Activated CD8-positive, alpha-beta memory T cell treated with anti-CD3 and anti-CD28 coated beads, Interleukin-2, amount 10 ng/mL, durations not matched to agents 7 days and 5 days (primary cell): Measurements from ENCODE around the gene KLHL35. TPM values are rescaled to one million over a fixed set of nuclear protein-coding genes. Genes with fewer than 3 reads are reported as not detected.
A peak's percentile ranks its signal among the peaks of the same experiment; 100 is the strongest.

Experiments used
- ATAC-seq: fragments of 150-1000 bp; cut with Tn5 transposase; one replicate; pipeline ENCODE4 v1.10.0; 2021; ENCODE audit warnings: moderate library complexity
- CTCF ChIA-PET: fragments of 350-600 bp; sonication (Branson Sonifier 250); formaldehyde crosslinking; loops from one replicate; lab custom pipeline; 2021; ENCODE audit warnings: antibody characterized with exemption; lab: Charles Lee
- DNase-seq: peaks from one replicate; pipeline ENCODE4 v3.0.0-alpha.2; 2020
- H3K27ac Mint-ChIP-seq: one replicate; pipeline ENCODE4 v1.8.0; 2021; ENCODE audit warnings: mild to moderate bottlenecking, mixed read lengths
- H3K27me3 Mint-ChIP-seq: one replicate; pipeline ENCODE4 v1.8.0; 2021; ENCODE audit warnings: mixed read lengths
- H3K36me3 Mint-ChIP-seq: one replicate; pipeline ENCODE4 v1.8.0; 2021; ENCODE audit warnings: mild to moderate bottlenecking, mixed read lengths
- H3K4me1 Mint-ChIP-seq: one replicate; pipeline ENCODE4 v1.8.0; 2021; ENCODE audit warnings: mixed read lengths
- H3K4me3 Mint-ChIP-seq: one replicate; pipeline ENCODE4 v1.8.0; 2021; ENCODE audit warnings: mild to moderate bottlenecking, moderate library complexity, mixed read lengths
- H3K9me3 Mint-ChIP-seq: one replicate; pipeline ENCODE4 v1.8.0; 2022; ENCODE audit warnings: low read depth, mixed read lengths
- total RNA-seq, 2 experiments: library from RNA; stranded (reverse); gene quantifications; one replicate each; pipeline ENCODE4 v1.2.3, GENCODE V29; 2021

KLHL35 gene
- total RNA-seq, 2 experiments from 2014 or later = 0.47 TPM; not detected in 1

DNA sequence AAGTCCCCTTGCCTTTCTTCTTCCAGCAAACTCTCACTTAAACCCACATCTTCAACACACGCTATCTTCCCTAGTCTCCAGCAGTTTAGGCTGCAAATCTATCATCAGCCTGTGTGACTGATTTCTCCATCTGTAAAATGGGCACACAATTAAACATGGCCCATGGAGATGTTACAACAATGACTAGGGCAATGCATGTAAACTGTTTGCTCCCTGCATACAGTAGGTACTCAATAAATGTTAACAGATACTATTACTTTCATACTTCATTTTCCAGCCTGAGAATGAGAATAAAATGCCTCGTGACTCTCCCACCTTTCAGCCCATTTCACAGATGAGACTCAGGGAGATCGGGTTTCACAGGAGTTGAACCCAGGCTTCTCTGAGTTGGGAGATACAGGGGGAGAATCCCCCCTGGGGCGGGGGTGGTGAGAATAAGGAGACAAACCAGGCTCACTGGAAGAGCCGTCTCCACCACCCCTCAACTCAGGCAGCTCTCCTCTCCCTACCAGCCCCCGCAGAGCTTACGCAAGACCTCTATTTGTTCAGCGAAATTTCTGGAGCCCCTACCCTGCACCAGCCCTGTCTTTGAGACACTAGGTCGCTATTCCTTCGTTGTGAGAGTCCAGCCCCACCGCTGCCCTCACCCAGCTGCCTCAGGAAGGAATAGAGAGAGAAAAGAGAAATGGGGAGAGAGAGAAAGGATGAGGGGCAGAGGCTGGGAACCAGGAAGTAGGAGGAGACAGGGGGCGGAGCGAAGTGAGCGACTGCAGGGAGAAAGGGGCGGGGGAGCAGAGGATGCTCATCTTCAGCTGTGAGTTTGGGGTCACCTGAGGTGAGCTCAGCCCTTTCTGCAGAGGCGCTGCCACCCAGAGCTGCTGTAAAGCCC, 42.1 kb upstream of the KLHL35 start:
- Mint-ChIP-seq H3K27me3 (no peaks in the 10 kb centered on the region), H3K36me3 (no peaks in the 10 kb centered on the region), H3K4me3 (peak overlapping the region; percentile 69), H3K9me3 (no peaks in the 10 kb centered on the region), H3K4me1 (peaks cover 35% of the 10 kb centered on the region), H3K27ac (peak overlapping the region; percentile 97)
- peak; percentile 92 for ATAC-seq
- peak; percentile 95 for DNase-seq
- CTCF ChIA-PET = interaction anchor here (0.7 to 2.2 kb wide), 13 partner anchors 11 to 123 kb away, joined by 3 to 17 read pairs (median 4); partner anchors contain the start of gene GDPD5

DNA sequence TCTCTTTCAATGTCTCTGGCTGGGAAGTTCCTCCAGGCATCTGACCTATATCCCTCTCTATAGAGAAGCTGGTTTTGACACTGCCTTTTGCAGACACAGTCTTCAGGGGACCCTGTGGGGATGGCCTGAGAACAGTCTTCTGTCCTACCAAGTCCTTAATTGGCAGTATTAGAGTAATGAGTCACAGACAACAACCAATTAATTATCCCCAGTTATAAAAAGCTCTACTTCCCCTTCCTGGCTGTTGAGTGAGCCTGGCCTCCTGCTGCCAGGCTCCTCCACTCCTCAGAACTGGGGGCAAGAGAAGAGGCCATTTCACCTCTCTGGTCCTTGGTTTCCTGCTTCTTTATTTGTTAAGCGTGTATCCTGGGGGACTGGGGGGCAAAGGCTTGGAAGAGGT, 41.2 kb upstream of the KLHL35 start:
- H3K27me3 Mint-ChIP-seq = no peaks in the 10 kb centered on the region
- DNase-seq = no peak
- H3K9me3 Mint-ChIP-seq = no peaks in the 10 kb centered on the region
- H3K4me1 Mint-ChIP-seq = peaks cover 35% of the 10 kb centered on the region
- no peaks in the 10 kb centered on the region for H3K36me3 Mint-ChIP-seq
- no peak for ATAC-seq
- H3K27ac Mint-ChIP-seq = peak overlapping the region; percentile 35
- CTCF ChIA-PET = no interaction called here
- H3K4me3 Mint-ChIP-seq = no peak overlapping the region

DNA sequence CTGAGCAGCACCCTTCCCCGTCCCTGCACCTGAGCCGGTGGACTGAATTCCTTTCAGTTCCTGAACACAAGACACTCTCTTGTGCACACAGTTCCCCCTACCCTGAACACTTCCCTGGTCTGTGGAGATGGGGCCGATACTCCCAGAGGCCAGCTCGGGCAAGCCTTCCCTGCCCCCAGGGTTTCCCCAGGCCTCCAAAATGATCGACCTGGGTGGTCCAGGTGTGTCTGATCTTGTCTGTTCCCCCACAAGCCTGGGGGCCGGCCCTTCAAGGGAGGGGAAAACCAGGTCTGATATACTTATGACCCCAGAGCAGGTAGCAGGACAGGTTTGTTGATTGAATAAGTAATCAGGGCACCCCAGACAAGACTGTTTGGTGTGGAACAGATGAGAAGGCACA, 40.7 kb upstream of the KLHL35 start:
- Mint-ChIP-seq H3K9me3 (no peaks in the 10 kb centered on the region), H3K27ac (no peak overlapping the region), H3K36me3 (no peaks in the 10 kb centered on the region), H3K27me3 (no peaks in the 10 kb centered on the region), H3K4me1 (peaks cover 37% of the 10 kb centered on the region), H3K4me3 (no peak overlapping the region)
- no peak for ATAC-seq
- CTCF ChIA-PET = no interaction called here
- DNase-seq = no peak

DNA sequence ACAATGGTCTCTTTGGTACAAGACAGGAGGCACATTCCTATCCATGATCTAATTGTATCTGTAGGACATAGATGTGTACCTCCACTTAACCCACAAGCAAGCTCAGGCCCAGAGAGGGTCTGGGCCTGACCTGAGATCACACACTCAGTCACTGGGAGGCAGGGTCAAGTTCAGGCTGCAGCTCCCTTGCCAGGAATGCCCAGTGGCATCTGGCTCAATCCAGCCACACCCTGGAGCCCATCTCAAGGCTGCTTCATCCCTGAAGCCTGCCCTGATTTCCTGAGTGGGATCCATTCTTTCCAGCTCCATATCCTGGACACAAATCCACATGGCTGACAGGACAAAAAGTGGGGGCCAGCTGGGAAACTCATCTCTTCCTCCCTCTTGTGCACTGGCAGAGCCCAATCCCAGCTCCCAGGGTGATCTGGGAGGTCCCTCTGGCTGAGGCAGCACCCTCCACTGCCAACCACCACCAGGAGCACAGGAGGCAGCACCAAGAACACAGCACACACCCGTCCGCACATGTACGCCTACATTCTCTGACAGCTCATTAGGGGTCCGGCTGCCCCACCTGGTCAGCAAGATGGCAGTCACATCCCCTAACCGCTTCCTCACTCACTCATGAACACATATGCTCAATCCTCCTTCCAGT, 39.2 kb upstream of the KLHL35 start:
- no peaks in the 10 kb centered on the region for H3K9me3 Mint-ChIP-seq
- no peaks in the 10 kb centered on the region for H3K27me3 Mint-ChIP-seq
- ATAC-seq = no peak
- DNase-seq = no peak
- no peak overlapping the region for H3K4me3 Mint-ChIP-seq
- H3K4me1 Mint-ChIP-seq = peaks cover 33% of the 10 kb centered on the region
- no peak overlapping the region for H3K27ac Mint-ChIP-seq
- CTCF ChIA-PET = interaction anchor here (0.6 to 1.6 kb wide), 4 partner anchors 20 to 54 kb away, joined by 3 read pairs; partner anchors contain the start of genes GDPD5 and KLHL35
- no peaks in the 10 kb centered on the region for H3K36me3 Mint-ChIP-seq

DNA sequence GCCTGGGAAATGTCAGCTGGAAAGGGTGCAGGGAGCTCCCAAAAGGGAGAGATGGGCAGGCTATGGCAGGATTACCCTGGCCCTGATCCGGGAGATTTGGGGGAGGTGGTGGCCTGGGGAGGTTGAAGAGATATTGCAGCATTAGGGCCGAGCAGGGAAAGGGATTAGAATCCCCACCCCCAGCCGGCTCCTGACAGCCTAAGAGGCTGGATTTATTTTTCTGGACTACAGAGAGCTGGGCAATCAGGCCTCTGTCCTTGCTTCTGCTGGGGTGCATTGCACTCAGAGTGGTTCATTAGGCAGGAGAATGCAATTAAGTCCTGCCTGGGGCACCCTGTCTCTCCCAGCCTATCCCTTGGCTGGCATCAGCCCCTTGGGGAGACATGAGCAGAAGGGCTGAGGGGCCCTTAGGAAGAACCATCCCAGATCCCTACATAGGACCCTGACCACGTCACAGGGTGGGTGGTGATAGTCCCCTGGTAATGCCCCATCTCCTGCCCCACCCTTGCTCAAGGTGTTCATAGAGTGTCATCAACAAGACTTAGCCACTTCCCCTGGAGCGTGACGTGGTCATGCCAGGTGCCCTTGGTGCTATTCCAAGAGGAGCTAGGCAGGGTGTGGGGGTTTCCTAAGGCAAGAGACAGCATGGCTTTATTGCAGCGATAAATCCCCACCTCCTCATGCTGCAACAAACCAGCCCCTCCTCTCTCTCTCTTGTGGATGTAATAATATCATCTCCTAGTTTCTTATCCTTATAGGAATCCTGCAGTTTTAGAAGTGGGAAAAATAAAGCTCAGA, 38.4 kb upstream of the KLHL35 start:
- CTCF ChIA-PET = interaction anchor here (0.8 to 1.6 kb wide), 5 partner anchors 17 to 55 kb away, joined by 3 read pairs; partner anchors contain the start of genes GDPD5 and KLHL35
- ATAC-seq = no peak
- no peak for DNase-seq
- H3K4me1 Mint-ChIP-seq = peaks cover 26% of the 10 kb centered on the region
- H3K9me3 Mint-ChIP-seq = no peaks in the 10 kb centered on the region
- no peaks in the 10 kb centered on the region for H3K36me3 Mint-ChIP-seq
- no peak overlapping the region for H3K27ac Mint-ChIP-seq
- H3K4me3 Mint-ChIP-seq = no peak overlapping the region
- H3K27me3 Mint-ChIP-seq = no peaks in the 10 kb centered on the region

DNA sequence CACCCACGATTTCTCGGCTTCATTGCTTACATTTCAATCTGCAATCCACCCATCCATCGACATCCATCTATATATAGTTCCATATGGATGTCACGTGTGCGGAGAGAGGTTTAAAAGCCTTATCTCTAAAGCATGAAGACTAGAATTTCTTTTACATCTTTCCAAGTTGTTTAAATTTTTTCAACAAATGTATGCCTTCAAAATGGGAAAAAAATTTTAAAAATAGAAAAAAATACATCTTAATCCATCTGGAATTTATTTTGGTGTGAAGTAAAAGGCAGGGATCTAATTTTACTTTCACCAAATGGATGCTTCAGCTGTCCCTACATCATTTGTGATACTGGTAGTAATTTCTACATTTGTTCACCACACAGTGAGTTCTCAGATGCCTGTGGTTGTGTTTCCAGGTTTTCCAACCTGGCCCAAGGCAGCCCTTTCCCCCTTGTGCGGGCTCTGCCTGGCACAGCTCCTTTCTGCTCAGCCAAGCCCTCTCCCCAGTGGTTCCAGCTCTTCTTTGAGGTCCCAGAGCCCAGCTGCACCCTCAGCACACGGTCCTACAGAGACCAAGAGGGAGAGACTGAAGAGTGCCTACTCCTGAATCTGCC, 37.6 kb upstream of the KLHL35 start:
- DNase-seq (no peak), ATAC-seq (no peak)
- Mint-ChIP-seq H3K9me3 (no peaks in the 10 kb centered on the region), H3K36me3 (no peaks in the 10 kb centered on the region), H3K27me3 (no peaks in the 10 kb centered on the region), H3K4me1 (peaks cover 18% of the 10 kb centered on the region), H3K27ac (no peak overlapping the region), H3K4me3 (no peak overlapping the region)
- CTCF ChIA-PET = interaction anchor here (1.0 to 1.6 kb wide), 4 partner anchors 16 to 55 kb away, joined by 3 read pairs; partner anchors contain the start of gene KLHL35

DNA sequence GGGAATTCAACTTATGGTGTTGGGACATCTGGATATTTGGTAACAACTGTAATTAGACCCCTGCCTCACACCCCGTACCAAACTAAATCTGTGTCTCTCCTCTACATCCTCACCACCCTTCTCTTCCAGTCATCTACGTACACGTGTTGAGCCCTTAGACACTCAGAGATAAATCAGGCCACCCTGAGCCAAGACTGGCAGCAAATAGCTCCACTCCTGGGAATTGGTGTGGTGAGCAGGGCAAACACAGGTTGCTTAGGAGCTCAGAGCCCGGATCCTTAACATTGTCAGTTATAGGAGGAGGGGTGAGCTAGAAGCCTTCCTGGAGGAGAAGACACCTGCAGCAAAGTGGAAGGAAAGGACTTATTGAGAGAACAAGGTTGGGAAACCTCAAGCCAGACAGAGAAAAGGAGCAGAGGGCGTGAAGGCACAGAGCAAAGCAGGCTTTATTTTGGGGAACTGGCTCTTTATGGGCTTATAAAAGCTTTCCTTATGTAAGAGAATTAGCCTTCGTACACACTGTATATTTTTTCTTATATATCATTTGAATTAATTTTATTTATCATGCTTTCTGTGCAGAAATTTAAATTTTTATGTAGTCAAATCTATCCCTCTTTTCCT, 36.9 kb upstream of the KLHL35 start:
- peaks cover 11% of the 10 kb centered on the region for H3K4me1 Mint-ChIP-seq
- no peaks in the 10 kb centered on the region for H3K9me3 Mint-ChIP-seq
- CTCF ChIA-PET = interaction anchor here (1.0 kb wide), 1 partner anchor 55 kb away, joined by 3 read pairs; no protein-coding TSS in a partner anchor
- ATAC-seq (no peak), DNase-seq (no peak)
- H3K27ac Mint-ChIP-seq = no peak overlapping the region
- H3K36me3 Mint-ChIP-seq = no peaks in the 10 kb centered on the region
- H3K27me3 Mint-ChIP-seq = no peaks in the 10 kb centered on the region
- H3K4me3 Mint-ChIP-seq = no peak overlapping the region

DNA sequence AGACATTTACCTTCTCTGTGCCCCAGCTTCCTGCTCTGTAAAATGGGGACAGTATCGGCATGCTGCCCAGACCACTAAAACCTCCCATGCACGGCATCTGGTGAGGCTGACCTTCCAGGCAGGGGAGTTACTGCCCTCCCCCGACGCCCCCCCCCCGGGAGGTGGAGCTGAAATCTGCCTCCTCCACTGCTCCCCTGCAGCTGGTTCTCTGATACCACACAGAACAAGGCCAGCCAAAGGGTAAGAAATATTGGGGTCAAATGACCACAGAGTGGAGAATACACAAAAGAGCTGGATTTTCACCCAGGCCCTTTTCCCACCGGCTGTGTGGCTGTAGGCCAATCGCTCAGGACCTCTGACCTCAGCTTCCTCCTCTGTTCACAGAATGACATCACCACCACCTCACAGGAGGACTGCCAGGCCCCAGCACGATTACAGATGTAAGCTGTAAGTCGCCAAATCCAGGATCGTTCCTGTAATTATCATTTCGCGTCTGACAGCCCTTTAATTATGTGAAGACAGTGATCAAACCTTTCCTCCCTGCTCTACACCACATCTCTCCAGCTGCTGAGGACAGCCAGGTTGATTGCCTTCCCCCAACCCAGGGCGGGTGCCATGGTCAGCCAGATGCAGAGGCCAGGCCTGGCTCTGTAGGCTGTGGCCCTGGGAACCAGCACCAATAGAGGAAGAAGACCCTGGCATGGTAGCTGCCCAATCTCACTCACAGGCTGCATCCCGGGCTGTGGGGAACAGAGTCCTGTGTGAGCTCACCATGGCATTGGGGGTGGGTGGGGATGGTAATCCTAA, 35.7 kb upstream of the KLHL35 start:
- peaks cover 3% of the 10 kb centered on the region for H3K4me1 Mint-ChIP-seq
- CTCF ChIA-PET = interaction anchor here (0.6 to 1.4 kb wide), 4 partner anchors 23 to 151 kb away, joined by 3 to 5 read pairs (median 3); no protein-coding TSS in a partner anchor

DNA sequence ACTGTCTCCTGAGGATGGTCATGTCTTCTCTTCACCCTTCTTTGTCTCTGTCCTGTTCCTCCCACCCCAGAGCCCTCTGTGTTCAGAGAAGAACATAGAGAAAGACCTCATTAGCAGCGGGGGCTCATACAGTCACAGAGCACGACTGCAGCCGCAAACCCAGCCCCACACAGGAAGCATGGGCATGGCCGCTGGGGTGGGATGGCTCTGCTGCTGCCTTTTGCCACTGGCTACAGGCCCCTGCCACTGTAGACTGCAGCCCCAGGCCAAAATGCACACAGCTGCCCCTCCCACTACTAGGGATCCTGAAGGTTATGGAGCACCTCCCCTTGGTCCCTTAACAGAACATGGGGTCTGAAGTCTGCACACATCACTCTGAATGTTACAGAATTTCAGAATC, 34.9 kb upstream of the KLHL35 start:
- Mint-ChIP-seq H3K27me3 (no peaks in the 10 kb centered on the region), H3K4me1 (peaks cover 3% of the 10 kb centered on the region), H3K36me3 (no peaks in the 10 kb centered on the region), H3K27ac (no peak overlapping the region), H3K9me3 (no peaks in the 10 kb centered on the region), H3K4me3 (no peak overlapping the region)
- CTCF ChIA-PET = interaction anchor here (0.7 to 1.4 kb wide), 2 partner anchors 22 to 23 kb away, joined by 3 to 5 read pairs; no protein-coding TSS in a partner anchor
- ATAC-seq (no peak), DNase-seq (no peak)

More for the DNA sequence above, 35.7 kb upstream of the KLHL35 start:
- no peaks in the 10 kb centered on the region for H3K27me3 Mint-ChIP-seq
- no peak overlapping the region for H3K4me3 Mint-ChIP-seq
- H3K27ac Mint-ChIP-seq = no peak overlapping the region
- no peaks in the 10 kb centered on the region for H3K9me3 Mint-ChIP-seq
- ATAC-seq (no peak), DNase-seq (no peak)
- H3K36me3 Mint-ChIP-seq = no peaks in the 10 kb centered on the region

DNA sequence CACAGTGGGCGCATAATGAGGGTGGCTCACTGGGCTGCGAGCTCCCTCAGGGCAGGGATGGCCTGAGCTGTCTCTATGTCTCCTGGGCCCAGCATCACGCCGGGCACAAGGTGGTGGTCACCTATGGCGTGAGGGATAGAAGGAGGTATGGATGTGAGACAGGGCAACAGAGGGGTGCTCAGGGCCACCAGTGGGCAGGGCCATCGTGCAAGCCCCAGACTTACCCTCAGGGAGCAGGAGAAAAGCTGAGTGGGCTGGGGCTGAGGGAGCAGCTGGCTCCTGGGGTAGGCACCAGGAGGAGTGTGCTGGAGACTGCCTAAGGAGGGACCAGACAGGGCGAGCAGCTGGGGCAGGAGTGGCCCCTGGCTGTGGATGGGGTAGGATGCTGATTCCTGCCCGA, 34.3 kb upstream of the KLHL35 start:
- Mint-ChIP-seq H3K4me3 (no peak overlapping the region), H3K27ac (no peak overlapping the region), H3K27me3 (no peaks in the 10 kb centered on the region), H3K4me1 (peaks cover 3% of the 10 kb centered on the region), H3K9me3 (no peaks in the 10 kb centered on the region), H3K36me3 (no peaks in the 10 kb centered on the region)
- ATAC-seq = no peak
- DNase-seq = no peak
- CTCF ChIA-PET = no interaction called here

DNA sequence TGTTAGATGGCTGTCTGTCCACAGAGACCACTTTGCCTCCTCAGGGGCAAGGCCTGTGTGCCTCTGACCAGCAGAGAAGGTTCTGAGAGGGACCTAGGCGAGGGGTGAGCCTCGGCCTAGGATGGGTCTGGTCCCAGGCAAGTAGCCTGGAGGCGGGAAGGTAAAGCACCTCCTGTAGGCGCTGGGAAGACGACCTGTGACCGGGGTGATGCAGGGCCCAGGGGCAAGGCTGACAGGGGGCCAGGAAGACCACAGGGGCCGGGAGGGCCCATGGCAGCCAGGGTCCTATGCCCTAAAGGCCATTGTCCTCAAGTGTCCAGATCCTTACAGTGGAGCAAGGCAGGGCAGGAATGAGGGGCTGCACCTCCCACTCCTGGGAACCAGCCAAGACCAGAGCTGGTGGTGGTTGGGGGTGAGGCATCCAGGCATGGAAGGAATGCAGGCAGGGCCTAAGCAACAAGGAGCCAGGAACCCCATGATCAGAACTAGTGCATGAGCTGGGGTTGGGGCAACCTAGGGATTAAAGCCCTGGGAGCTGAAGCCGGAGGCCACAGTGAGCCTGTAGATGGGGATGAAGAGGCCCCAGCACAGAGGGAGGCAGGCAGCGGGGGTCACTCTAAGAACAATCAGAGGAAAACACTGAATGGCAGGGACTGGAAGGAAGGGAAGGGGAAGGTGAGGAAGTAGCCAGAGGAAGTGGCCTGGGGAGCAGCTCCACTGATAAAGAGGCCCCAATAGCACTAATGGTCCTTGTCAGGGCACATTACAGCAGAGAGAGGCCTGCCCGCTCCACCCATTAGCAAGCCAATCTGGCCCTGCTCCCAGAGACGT, 32.9 kb upstream of the KLHL35 start:
- no peak for DNase-seq
- Mint-ChIP-seq H3K9me3 (no peaks in the 10 kb centered on the region), H3K4me3 (no peak overlapping the region), H3K4me1 (peaks cover 3% of the 10 kb centered on the region), H3K27ac (no peak overlapping the region), H3K36me3 (no peaks in the 10 kb centered on the region), H3K27me3 (no peaks in the 10 kb centered on the region)
- CTCF ChIA-PET = interaction anchor here (1.1 kb wide), 1 partner anchor 58 kb away, joined by 4 read pairs; no protein-coding TSS in a partner anchor
- ATAC-seq = no peak
